GM18526 (cell line): ENCODE results near the gene STAC2.

Experiments
- POLR2A ChIP-seq: IDR thresholded peaks from 3 replicates; pipeline ENCODE4 v1.6.1; 2011; ENCODE audit not compliant: insufficient read length; ENCODE audit errors: extremely low read depth

The STAC2 gene, protein sequence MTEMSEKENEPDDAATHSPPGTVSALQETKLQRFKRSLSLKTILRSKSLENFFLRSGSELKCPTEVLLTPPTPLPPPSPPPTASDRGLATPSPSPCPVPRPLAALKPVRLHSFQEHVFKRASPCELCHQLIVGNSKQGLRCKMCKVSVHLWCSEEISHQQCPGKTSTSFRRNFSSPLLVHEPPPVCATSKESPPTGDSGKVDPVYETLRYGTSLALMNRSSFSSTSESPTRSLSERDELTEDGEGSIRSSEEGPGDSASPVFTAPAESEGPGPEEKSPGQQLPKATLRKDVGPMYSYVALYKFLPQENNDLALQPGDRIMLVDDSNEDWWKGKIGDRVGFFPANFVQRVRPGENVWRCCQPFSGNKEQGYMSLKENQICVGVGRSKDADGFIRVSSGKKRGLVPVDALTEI

DNA sequence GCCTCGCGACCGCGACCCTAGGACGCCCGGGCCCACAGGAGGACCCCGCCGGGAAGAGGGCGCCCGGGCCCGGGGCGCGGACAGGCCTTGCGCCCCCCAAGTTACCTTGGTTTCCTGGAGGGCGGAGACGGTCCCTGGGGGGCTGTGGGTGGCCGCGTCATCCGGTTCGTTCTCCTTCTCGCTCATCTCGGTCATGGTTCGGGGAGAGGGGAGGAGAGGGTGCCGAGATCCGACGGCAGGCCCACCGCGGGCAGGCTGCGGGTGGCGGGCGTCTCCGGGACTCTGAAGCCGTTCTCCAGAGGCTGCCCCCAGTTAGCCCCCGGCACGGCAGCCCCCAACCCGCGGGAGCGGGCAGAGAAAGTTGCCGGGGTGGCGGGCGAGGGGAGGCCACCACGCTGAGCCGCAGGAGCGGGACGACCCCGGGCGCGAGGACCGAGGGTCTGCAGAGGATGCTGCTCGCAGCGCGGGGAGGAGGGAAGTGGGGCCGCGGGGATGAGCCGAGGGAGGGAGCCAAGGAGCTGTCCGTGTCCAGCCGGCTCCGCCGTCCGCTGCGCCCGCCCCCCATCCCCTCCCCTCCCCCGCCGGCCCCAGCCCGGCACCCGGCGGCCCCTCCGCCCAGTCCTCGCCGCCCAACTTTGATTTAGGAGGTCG lies at the start of gene STAC2:
TSS of gene STAC2 (minus strand) at position 638 of the 651 bp plus-strand sequence. CDS start at position 195, 443 bp downstream.
- no peak for TF ChIP-seq POLR2A

DNA sequence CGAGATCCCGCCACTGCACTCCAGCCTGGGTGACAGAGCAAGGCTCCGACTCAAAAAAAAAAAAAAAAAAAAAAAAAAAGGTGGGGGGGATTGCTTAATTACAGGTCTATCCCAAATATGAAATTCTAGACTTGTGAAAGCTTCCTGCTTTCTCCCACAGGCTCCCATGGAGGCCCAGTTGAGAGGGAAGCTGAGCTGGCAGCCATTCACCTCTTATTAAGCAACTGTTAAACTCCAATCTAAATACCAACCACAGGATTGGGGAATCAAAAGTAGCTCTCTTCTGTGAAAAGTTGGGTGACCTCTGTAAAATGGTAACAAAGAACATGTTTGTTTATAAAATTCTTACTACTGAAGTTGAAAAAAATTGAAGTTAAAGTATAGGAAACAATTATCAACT lies 45.8 kb upstream of the STAC2 start:
- no peak for TF ChIP-seq POLR2A

DNA sequence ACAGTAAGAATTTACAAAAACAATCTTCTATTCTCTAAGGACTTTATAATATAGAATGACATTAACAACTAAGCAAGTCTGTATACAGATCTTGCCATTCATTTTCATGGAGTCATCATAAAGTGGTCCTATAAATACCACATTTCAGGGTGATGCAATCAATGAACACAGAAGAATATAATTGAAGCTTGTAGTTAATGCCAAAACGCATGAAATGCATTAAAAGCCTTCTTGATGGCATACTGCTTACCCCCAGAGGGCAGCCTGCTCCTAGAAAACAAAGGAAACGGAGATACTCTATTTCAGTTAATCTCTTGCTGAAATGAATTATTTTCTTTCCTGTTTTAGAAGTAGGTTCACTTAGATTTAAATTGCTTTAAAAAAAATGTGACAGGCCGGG lies 45.2 kb upstream of the STAC2 start:
- no peak for TF ChIP-seq POLR2A

DNA sequence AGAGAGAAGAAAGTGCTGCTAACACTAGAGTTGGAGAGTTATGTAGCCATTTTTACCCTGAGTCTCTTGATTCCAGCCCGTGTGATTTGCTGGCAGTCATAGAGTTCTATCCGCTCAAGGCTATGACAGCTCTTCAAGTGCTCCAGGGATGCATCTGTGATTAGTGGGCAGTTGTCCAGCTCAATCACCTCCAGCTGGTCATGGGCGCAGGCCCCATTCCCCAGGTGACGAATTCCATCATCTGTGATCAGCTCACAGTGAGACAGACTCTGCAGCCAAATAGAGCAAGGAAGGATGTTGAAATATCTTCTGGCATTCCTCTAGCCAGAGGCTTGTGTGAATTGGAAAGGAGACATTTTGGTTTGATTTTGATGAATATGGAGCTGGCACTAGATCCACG lies 38.4 kb upstream of the STAC2 start:
- no peak for TF ChIP-seq POLR2A

DNA sequence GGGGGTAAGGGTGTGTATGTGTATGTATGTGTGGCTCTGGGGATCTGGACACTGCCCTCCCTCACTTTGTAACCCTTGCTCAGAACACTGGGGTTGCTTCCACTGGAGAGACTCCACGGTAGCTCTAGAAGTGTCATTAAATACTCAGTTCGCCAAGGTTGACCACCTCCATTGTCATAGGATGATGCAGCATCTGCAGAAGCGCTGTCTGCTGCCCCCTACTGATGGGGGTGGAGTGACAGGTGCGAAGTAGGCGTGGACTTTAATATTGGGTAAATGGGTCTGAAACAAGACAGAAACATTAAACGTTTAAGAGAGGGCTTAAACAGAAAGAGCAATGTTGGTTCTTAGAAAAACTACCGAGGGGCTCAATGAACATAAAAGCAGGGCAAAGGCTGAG lies 35.5 kb upstream of the STAC2 start:
- no peak for TF ChIP-seq POLR2A

DNA sequence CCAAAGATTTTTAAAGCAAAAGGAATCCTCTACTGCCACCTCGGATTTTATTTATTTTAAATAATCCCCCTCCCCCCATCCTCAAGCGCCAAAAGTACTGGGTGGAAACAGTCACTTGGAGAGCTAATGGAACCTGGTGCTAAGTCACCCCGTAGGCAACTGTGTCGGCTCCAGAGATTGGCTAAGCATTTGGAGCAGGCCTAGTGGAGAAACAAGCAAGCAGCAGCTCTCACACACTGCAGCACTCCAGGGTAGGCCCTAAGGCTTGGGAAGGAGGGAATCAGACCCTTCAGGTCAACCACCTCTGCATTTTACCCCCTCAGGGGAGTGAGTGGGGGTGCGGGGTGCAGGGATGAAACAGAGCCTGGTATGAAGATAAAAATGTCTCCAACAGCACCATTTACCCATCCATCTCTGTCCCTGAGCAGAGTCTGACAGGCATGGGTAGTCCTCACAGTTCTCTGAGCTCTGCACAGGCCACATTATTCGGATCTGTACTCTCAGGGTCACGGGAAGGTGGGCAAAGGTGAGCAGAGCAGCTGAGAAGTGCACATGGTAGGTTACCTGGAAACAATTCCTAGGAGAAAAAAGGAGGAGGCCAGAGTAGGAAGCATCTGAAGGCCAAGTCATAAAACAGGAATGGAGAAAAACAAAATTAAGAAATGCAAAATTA lies 27.2 kb upstream of the STAC2 start:
- no peak for TF ChIP-seq POLR2A

DNA sequence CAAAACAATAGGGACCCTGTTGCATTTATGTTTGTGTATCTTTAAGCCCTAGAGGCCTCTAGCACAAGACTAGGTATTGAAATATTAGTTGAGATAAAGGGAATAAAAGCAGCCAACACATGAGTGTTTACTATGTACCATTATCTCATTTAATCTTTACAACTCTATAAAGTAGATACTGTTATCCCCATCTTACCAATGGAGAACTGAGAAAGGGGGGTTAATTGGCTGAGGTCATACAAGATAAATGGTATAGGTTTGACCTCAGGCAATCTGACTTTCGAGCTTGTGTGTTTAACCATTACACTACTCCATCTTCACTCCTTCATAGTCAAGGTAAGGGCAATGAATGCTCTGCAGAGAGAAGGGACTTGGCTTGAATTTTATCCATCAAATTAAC lies 26.3 kb upstream of the STAC2 start:
- no peak for TF ChIP-seq POLR2A

DNA sequence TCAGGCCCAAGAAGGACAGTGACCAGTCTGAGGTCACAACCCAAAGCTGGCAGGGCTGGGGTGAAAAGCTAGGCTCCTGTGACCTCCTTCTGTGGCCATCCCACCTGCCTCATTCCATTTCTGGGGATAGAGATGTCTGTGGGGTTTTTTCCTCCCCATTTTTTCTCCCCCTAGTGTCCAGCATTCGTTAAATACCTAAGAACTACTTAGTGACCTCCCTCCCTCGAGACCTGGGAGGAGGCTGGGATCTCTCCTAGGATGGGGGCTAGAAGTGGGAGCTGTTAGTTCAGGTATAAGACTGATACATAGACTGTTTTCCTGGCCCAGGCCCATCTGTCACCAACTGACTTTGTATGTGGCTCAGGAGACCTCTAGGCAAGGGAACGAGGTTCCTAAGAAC lies 20.5 kb upstream of the STAC2 start:
- TF ChIP-seq POLR2A, result no peak

DNA sequence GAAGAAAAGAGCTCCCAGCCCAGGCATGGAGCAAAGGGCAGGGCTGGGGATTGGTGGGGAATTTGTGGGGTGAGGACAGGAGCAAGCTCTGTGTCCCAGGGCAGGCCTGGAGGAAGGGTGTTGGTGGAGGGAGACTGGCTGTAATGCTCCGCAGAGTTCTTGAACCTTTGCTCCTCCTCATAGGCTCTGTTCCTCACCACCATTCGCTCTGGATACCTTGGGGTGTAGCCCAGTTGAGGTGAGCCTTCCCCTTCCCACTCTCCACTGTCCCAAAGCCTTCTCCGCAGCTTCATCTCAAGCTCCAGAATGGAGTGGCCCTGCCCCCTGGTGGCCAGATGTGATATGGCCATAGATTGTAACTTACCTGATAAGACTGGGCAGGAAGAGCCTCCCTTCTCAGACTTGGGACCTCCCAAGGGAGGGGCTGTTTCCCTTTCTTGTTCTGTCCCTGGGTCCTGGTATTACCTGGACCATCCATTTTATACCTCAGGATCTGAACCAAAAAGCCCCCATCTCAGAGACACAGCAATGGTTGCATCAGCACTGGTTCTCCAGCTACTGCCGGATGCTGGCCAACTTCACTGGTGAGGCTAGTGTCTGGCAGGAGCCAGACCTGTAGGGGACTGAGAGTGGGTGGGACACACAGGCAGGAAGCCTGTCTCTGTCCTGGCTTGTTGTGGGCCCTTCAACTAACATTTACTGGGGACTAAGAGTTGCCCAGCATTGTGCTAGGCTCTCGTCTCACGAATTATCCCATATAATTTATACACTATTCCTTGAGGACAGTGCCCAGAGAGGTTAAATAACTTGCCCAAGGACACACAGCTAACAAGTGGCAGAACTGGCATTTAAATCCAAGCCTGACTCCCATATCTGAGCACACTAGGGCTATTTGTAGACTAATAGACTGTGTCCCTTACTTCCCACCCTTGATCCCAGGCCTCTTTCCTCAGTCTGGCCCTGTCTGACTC lies 19.1 kb upstream of the STAC2 start:
- no peak for TF ChIP-seq POLR2A

DNA sequence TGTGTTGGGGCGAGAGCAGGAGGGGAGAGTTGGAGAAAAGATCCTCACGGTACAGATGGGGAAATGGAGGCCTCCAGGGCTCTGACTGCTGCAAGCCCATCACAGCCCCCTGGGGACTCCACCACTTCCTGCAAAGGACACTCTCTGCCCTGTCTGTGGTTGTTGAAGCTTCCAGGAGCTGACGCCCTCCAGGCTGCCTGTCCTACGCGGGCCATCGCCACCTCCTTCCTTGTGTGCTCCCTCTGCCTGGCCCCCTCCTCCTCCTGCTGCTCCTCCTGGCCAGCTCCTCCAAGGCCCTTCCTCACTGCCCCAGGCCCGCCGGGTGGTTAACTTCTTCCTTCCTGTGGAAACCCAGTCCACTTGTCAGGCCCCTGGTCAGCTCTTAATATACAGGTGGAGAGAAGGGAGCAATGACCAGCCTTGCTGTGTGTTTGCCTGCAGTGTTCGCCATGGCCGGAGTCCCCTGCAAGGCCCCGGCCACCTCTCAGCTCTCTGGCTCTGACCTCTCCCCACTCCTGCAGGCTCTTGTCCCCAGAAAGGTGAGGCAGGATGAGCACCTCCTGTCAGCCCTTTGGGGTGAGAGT lies 18.4 kb upstream of the STAC2 start:
- TF ChIP-seq POLR2A, result no peak

DNA sequence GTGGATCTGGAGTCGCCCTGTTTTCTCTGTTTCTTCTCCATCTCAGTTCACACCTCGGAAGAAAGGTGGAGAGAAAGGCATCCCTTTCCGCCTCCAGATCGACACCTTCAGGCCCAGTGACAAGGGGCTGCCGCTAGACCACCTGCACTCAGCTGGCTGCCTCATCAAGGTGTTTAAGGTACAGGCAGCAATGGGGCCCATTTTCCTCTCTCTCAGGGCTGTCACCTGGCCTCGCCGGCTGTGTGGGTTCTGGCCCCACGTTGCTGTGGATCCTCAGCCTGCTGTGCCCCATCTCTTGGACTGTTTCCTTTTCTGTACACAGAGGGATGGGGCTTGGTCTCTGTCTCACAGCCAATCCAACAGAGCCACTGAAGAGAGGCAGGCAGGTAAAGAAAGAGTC lies 17.4 kb upstream of the STAC2 start:
- no peak for TF ChIP-seq POLR2A

DNA sequence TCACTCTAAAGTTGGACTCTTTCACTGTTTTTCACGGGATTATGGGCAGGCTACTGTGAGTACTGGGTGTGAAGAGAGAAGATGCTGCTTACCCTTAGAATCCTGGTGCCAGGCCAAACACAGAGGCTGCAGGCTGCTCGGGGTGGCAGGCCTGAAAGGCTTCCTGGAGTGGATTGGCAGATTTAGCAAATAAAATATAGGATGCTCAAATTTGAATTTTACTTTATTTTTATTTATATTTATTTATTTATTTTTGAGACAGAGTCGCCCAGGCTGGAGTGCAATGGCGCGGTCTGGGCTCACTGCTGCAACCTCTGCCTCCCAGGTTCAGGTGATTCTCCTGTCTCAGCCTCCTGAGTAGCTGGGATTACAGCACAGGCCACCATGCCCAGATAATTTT lies 14.9 kb upstream of the STAC2 start:
- no peak for TF ChIP-seq POLR2A

DNA sequence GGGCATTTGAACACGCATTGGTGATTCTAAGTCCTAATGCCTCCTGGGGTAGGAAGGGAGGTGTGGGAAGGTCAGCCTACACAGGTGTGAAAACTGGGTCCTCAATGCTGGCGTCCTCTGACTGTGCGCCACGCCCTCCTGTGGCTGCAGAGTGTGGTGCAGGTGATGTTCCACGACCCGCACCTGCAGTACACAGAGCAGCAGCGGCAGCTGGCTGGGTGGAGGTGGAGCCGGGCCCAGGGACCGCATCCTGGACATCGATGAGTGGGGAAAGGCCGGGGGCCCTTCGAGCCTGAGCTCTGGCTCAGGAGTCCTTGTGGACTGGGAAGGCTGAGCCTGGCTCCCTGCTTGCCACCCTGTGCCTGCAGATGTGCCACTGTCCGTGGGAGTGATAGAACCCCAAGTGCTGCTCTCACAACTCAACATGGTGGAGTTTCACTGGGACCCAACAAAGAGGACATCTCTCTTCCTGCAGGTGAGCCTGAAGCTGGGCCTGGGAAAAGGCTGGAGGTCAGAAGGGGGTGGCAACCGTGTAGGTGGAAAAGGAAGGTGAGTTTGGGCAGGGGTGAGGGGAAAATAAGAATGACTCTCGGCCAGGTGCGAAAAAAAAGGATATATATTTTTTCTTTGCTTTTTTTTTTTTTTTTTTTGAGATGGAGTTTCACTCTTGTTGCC lies 14.0 kb upstream of the STAC2 start:
- TF ChIP-seq POLR2A, result no peak
